Hematopoietic multipotent progenitor cell treated with erythropoietin and hydrocortisone succinate and interleukin-3 and kit ligand, for 15 days (in vitro differentiated cells): ENCODE data around the gene MTCH1.

Experiments used
- DNase-seq: peaks from one replicate; pipeline ENCODE4 v3.0.0-alpha.2; 2015; ENCODE audit warnings: low spot score

The MTCH1 gene

DNA sequence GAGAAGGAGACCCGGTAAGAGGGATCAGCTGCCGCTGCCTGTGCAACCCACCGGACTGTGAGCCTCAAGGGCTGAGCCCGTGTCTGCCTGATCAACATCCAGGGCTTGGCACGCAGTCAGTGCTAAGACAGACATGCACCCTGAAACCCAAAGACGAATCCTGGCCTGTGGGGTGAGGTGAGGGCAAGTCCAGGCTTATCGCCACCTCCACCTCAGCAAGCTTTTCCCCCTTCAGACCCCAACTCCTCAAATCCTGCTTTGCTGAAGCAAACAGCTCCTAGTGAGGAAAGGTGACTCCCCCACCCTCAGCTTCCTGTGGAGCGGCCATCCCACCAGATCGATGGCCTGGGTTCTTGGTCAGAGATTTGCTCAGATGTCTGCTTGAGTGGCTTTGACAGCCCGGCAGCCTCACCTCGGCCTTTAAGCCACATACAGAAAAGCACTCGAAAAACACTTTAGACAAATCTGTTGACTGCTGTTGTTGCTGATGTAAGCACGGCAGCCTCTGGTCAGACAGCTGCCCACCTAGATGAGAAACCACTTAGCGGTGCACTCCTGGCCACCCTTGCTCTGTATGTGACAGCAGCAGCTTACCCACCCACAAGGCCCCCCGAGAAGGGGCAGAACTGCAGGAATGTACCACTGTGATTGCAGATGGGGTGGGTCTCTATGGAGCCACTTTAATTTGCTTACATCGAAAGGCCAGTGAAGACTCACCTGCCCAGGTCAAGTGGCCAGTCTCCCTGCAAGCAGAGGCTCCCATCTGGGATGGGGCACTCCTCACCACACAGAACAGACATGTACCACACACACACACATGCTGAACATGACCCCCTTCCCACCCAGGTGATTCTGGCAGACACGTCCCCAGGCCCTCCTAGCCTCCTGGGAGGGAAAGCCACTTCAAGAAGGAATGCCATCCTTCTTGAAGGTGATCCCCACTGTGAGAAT is 14.8 kb downstream of the MTCH1 start:
- DNase-seq = no peak

DNA sequence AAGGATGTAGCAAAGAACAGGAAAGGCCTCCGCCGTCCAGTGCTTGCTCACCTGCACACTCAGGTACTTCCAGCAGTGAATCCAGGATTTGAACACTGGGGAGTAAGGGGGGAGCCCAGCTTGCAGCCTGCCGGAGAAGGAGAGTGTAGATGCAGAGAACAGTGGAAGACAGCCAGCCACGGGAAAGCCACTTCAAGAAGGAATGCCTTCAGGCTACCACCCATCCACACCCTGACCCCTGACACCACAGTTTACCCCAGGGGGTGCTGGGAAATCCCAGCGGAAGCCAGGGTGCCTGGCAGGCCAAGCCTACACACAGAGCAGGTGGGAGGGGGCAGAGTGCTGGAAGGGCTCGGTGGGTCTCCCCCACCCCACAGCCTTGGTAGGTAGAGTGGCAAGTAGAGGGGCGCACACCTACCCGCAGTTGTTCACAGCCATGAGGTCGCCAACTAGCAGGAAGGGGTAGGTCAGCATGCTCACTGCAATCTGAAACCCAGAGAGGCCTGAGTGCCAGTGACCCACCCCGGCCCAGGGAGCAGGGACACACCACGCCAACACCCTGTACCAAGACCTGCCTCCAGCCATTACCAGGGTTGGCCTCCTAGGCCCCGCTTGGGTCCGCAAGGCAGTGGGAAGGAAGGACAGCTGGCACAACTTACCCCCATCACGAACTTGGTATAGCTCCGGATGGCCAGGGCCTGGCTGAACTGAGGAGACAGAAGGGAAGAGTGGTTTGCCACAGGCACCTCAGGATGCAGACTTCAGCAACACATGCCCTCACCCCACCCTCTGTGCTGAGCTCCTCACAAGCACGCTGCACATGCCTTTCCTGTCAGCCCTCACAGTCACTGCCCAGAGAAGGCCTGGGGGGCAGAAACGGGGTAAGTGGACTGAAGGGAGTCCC is 15.8 kb downstream of the MTCH1 start:
- no peak for DNase-seq

GRCh38 chr6:36969240-36969691 is 16.7 kb downstream of the MTCH1 start:
- no peak for DNase-seq

DNA sequence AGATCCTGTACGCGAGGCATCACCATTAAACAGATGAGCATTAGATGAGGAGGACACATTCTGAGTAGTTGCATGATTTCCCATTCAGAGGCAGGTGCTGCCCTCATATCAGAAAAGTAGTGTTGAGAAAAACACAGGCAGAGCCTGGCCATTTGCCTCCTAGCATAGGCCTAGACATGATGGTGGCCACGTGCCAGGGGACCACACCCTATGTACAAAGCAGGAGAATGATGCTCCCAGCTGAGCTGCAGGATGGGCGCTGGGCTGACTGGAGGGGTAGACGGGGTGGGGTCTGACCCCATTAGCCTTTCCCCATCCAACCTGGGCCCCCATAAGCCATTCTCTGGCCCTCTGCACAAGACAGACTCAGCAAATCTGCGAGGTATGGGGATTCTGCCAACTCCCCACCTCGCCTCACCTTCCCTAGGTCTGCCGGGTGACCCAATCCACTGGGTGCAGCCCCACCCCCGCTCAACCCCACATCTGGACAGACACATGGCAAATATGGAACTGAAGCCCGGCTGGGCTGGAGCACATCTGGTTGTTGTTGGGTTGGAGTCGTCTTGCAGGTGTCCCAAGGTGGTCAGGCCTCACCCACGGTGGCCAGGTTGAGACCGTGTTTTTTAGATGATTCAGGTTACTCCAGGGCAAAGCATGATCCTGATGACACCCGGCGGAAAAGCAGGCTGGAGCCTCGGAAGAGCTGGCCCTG is 17.6 kb downstream of the MTCH1 start:
- DNase-seq = peak; percentile 81

- no peak for DNase-seq
Measured at GRCh38 chr6:36967757-36968156, 18.2 kb downstream of the MTCH1 start.

GRCh38 chr6:36967301-36967700 is 18.7 kb downstream of the MTCH1 start:
- DNase-seq = no peak

DNA sequence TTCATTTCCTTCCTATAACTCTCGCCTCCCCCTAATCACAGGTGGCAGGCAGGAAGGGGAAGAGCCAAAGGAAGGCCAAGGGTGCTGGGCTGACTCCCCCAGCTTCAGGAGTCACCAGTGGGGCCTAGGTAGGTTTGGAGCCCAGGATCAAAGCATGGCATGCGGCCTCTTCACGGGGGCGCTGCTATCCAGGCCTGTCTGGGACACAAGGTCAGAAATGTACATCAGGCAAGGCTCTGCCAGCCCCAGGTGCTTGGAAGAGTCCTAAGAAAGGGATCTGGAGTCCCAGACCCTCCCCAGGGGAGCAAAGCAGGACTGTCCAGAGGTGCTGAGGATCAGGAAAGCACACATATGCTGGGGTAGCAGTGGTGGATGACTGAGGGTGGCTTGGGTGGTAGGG is 21.1 kb downstream of the MTCH1 start:
- DNase-seq = no peak

DNA sequence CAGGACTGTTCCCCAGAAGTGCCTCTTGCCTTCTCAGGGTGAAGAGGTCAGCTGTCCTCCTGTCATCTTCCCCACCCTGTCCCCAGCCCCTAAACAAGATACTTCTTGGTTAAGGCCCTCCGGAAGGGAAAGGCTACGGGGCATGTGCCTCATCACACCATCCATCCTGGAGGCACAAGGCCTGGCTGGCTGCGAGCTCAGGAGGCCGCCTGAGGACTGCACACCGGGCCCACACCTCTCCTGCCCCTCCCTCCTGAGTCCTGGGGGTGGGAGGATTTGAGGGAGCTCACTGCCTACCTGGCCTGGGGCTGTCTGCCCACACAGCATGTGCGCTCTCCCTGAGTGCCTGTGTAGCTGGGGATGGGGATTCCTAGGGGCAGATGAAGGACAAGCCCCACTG is 21.6 kb downstream of the MTCH1 start:
- DNase-seq = no peak

- DNase-seq = peak; percentile 75
Measured at GRCh38 chr6:36963451-36964290, 22.3 kb downstream of the MTCH1 start.

- DNase-seq = peak; percentile 51
Measured at GRCh38 chr6:36962874-36963273, 23.1 kb downstream of the MTCH1 start.

GRCh38 chr6:36961441-36962435 is 24.3 kb downstream of the MTCH1 start:
- no peak for DNase-seq

DNA sequence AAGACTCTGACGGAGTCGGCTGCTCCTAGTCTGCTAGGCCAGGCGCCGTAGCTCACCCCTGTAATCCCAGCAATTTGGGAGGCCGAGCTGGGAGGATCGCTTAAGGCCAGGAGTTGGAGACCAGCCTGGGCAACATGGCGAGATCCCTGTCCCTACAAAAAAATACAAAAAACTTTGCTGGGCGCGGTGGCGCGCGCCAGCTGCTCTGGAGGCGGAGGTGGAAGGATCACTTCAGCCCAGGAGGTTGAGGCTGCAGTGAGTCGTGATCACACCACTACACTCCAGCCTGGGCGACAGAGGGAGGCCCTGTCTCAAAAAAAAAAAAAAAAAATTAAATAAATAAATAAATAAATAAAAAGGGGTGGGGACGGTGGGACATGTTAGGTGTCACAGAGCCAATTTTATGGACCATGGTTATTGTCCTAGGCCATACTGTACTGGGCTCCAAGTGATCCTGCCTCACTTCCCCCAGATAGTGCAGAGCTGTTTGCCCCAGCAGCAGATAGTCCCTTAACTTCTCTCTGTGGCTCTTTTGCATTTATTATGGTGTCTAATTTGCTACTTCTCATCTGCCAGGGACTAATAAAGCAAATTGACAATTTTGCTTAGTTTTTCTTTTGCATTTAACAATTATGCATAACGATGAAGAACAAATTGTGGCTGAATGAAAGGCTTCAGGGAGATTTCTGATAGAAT is 26.3 kb downstream of the MTCH1 start:
- no peak for DNase-seq

DNA sequence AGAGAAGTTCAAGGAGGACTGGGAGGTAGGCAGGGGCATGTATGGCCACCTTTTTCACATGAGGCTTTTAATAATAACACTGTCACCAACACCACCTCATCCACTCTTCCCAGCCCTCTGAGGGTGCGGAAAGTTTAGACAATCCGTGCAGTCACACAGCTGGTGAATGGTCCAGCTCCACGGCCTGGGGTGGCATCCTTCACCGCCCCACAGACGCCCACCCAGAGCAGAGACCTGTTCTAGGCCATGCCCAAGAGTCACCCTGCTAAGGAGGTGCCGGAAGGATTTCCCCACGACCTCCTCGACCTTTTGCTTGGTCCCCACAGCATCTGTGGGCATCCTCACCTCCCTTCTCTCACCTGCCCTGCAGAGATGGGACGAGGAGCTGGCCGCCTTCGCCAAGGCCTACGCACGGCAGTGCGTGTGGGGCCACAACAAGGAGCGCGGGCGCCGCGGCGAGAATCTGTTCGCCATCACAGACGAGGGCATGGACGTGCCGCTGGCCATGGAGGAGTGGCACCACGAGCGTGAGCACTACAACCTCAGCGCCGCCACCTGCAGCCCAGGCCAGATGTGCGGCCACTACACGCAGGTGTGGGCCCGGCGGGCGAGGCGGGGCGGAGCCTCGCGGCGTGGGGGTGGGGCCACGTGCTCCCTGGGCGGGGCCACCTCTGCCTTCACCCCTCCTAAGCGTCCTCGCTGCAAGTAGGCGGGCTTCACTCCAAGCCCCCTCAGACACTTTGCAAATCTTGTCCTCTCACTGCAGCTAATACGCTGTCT is 27.0 kb downstream of the MTCH1 start:
- no peak for DNase-seq

- DNase-seq = no peak
Measured at GRCh38 chr6:36957773-36958271, 28.2 kb downstream of the MTCH1 start.

DNA sequence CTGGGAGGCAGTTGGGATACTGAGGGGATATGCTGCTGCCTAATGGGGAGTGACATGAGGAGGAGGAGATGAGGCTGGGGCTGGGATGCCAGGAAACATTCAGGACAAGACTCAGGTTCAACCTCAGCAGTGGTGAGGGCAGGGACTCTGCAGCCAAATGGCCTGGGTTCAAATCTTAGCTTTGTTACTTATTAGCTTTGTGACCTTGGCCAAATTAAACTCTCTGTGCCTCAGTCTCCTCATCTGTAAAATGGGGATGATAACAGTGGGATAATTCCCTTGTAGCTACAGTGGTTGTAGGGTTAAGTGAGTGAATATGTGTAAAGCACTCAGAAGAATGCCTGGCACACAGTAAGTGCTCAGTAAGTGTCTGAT is 29.6 kb downstream of the MTCH1 start:
- no peak for DNase-seq

DNA sequence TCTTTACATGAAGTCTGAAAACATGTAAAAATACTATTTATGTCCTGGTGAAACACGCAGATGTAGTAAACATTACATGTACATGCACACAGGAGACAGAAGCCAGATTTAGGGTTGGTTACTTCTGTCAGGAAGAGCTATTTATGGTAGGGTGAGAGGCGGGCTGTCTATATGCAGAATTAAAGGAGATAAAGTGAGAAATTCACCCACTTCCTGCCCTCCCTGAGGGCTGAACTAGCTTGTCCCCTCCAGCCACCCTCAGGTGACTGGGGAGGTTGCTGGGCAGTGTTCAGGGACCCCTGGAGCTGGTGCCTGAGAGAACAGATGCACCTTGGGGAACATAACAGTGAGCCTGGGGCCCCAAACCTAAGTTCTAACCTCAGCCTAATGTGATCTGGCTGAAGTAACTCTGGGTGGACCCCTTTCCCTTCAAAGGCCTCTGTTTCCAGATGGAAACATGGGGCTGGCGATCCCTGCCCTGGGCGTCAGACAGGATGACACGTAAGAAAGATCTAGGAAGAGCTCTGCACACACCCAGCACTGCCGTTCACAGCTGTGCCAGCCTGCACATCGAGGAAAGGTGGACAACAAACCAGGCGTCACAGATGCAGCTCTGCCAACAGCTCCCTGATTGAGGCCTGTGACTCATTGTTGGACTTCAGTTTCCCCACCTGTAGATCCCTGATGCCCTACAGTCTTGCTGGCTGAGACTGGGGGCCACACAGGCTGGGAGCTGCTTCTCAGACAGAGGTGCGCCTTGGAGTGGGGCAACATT is 30.1 kb downstream of the MTCH1 start:
- no peak for DNase-seq

DNA sequence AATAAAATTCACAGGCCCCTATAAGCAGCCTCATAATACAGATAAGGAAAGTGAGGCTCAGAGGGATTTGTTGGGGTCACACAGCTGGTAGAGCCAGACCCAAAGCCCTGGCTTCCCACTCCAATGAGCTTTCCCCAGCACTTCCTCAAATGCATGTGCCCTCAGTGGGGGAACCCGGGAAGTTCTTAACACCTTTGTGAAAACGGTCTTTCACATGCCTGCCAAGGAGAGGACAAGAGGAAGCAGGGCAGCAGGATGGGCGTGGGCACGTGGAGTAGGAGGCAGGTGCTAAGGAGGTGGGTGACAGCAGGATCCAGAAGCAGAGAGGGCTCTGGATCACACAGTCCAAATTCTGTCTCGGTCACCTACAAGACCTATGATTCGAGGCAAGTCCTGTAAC is 30.9 kb downstream of the MTCH1 start:
- DNase-seq = no peak
